Measurements from ENCODE around the gene C6orf47. TPM values are rescaled to one million over a fixed set of nuclear protein-coding genes. Genes with fewer than 3 reads are reported as not detected.

Gene C6orf47
- total RNA-seq, 1 experiment from 2014 or later: 19.4 TPM

DNA sequence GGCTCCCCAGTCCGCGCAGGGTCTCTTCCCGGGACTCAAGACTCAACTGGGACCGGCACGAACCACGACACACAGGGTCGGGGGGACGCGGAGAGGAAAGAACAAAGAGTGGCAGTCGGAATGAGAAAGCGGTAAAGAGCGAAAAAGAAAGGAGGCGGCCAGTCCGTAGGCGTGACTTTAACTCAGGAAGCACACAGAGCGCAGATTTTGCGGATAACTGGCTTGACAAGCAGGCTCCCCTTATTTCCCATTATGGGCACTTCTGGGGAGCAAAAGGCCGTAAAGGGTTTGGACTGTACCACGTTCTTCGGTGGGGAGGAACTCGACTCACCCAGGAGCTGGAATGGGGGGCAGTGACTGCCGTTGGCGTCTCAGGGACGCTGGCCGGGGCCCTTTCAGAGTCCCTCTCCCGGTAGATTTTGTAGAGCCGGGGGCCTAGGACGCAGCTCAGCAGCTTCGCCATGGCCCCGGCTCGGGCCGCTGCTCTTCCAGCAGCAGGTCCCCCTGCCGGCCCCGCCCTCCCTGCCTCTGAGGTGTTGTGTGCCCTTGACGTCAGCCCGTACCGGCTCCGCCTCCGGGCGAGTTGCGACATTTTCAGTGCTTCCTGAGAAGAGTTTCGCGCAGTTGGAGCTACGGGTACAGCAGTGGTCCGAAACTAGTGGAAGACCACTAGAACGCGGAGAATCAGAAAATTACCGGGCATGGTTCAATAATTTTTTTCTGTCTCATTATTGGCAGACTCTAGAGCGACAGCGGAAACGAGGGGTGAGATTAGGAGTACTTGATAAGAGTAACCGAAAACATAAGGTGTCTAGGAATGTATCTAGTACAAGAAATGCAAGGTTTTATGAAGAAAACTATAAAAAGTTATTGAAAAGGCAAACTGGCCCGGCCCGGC, 42.5 kb upstream of the C6orf47 start, which contains the start of gene ABHD16A:
ABHD16A (minus strand) TSS at position 506 of the 898 bp plus-strand sequence; CDS start at position 463, 43 bp downstream.
- intact Hi-C loops (cut with micrococcal nuclease; ENCODE audit: unreplicated experiment): loop anchor here (2.0 to 5.0 kb wide), 2 partner anchors 22 to 34 kb away; partner anchors contain the start of genes CLIC1 and LY6G5C
- DNase-seq: peak; percentile 97 to 98
- Mint-ChIP-seq H3K36me3 (ENCODE audit: insufficient read depth, unreplicated experiment) (peaks cover 19% of the 10 kb centered on the region), H3K9me3 (ENCODE audit: unreplicated experiment) (no peaks in the 10 kb centered on the region), H3K27ac (ENCODE audit: unreplicated experiment) (peak within 1 kb of the TSS; percentile 87), H3K4me1 (ENCODE audit: low read depth, unreplicated experiment) (peaks cover 11% of the 10 kb centered on the region), H3K27me3 (ENCODE audit: insufficient read depth, unreplicated experiment) (no peaks in the 10 kb centered on the region), H3K4me3 (ENCODE audit: unreplicated experiment) (peak within 1 kb of the TSS; percentile 91)
- CTCF ChIA-PET: interaction anchor here (0.6 to 1.2 kb wide), 8 partner anchors 23 to 154 kb away, joined by 3 to 7 read pairs (median 3); partner anchors contain the start of genes CSNK2B and LSM2
- Histone ChIP-seq H3K27me3 (replicated peaks; ENCODE audit: control insufficient read depth, insufficient read depth, low read length) (no peaks in the 10 kb centered on the region), H3K4me3 (ENCODE audit: low read depth, low read length) (peak within 1 kb of the TSS; percentile 50), H3K4me1 (peaks cover 34% of the 10 kb centered on the region), H3K9me3 (no peaks in the 10 kb centered on the region), H3K36me3 (ENCODE audit: control insufficient read depth, insufficient read depth, low read length) (peaks cover 3% of the 10 kb centered on the region)
- POLR2A ChIA-PET: interaction anchor here (0.5 to 1.7 kb wide), 17 partner anchors 10 to 666 kb away, joined by 3 to 11 read pairs (median 4); partner anchors contain the start of genes APOM, CLIC1, HSPA1A and HSPA1B
- TF ChIP-seq, protein P1, sequence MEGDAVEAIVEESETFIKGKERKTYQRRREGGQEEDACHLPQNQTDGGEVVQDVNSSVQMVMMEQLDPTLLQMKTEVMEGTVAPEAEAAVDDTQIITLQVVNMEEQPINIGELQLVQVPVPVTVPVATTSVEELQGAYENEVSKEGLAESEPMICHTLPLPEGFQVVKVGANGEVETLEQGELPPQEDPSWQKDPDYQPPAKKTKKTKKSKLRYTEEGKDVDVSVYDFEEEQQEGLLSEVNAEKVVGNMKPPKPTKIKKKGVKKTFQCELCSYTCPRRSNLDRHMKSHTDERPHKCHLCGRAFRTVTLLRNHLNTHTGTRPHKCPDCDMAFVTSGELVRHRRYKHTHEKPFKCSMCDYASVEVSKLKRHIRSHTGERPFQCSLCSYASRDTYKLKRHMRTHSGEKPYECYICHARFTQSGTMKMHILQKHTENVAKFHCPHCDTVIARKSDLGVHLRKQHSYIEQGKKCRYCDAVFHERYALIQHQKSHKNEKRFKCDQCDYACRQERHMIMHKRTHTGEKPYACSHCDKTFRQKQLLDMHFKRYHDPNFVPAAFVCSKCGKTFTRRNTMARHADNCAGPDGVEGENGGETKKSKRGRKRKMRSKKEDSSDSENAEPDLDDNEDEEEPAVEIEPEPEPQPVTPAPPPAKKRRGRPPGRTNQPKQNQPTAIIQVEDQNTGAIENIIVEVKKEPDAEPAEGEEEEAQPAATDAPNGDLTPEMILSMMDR (IDR thresholded peaks at IDR 0.05; ENCODE audit: insufficient read depth in 1 of 2, low read depth in 1 of 2, low read length in 1 of 2, severe bottlenecking in 1 of 2, unreplicated experiment in 1 of 2): no peak
- BruUV-seq (replicated peaks): no TSS peak

DNA sequence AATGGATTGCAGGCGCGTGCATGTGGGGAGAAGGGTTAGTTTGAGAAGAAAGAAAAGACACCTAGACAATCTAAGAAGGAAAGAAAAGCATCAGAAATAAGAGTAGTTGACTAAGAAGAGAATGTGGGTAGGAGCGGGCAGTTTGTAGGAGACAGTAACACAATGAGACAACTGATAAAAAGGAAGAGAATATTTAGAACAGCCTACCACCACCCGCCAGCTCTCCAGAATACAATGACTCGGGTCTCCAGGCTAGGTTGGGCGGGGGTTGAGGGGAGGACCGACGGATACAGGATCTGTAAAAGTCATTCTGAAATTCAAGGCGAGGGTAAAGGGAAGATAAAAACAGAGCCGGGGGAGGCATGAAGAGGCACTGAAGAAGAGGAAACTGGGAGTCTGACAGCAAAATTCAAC, 41.8 kb upstream of the C6orf47 start:
- Mint-ChIP-seq H3K27ac (ENCODE audit: unreplicated experiment) (peak overlapping the region; percentile 87), H3K27me3 (ENCODE audit: insufficient read depth, unreplicated experiment) (no peaks in the 10 kb centered on the region), H3K4me1 (ENCODE audit: low read depth, unreplicated experiment) (peaks cover 16% of the 10 kb centered on the region), H3K36me3 (ENCODE audit: insufficient read depth, unreplicated experiment) (peaks cover 25% of the 10 kb centered on the region), H3K4me3 (ENCODE audit: unreplicated experiment) (peak overlapping the region; percentile 91), H3K9me3 (ENCODE audit: unreplicated experiment) (no peaks in the 10 kb centered on the region)
- no TSS peak for BruUV-seq (replicated peaks)
- no peaks in the 10 kb centered on the region for H3K27me3 ChIP-seq (replicated peaks; ENCODE audit: control insufficient read depth, insufficient read depth, low read length)
- CTCF ChIA-PET: interaction anchor here (0.9 to 1.2 kb wide), 5 partner anchors 22 to 104 kb away, joined by 3 to 7 read pairs (median 3); partner anchors contain the start of genes CSNK2B and LSM2
- H3K36me3 ChIP-seq (ENCODE audit: control insufficient read depth, insufficient read depth, low read length): peaks cover 3% of the 10 kb centered on the region
- H3K4me1 ChIP-seq: peaks cover 34% of the 10 kb centered on the region
- no peak for DNase-seq
- H3K4me3 ChIP-seq (ENCODE audit: low read depth, low read length): peak overlapping the region; percentile 50
- POLR2A ChIA-PET: interaction anchor here (1.2 to 1.7 kb wide), 8 partner anchors 11 to 160 kb away, joined by 3 to 11 read pairs (median 4); partner anchors contain the start of genes CLIC1, HSPA1A, HSPA1L and NEU1
- TF ChIP-seq, protein P1 (IDR thresholded peaks at IDR 0.05; ENCODE audit: insufficient read depth in 1 of 2, low read depth in 1 of 2, low read length in 1 of 2, severe bottlenecking in 1 of 2, unreplicated experiment in 1 of 2): no peak
- H3K9me3 ChIP-seq: no peaks in the 10 kb centered on the region
- intact Hi-C loops (cut with micrococcal nuclease; ENCODE audit: unreplicated experiment): loop anchor here (2.0 to 5.0 kb wide), 2 partner anchors 22 to 35 kb away; partner anchors contain the start of genes CLIC1 and LY6G5C

Measured in Caco-2 (cell line).